NCI-H82 (cell line): ENCODE results near the gene PRKCG.

Source experiments
- DNase-seq: peaks from one replicate; lab custom pipeline; 2025; lab: John Stamatoyannopoulos, UW

PRKCG gene

DNA sequence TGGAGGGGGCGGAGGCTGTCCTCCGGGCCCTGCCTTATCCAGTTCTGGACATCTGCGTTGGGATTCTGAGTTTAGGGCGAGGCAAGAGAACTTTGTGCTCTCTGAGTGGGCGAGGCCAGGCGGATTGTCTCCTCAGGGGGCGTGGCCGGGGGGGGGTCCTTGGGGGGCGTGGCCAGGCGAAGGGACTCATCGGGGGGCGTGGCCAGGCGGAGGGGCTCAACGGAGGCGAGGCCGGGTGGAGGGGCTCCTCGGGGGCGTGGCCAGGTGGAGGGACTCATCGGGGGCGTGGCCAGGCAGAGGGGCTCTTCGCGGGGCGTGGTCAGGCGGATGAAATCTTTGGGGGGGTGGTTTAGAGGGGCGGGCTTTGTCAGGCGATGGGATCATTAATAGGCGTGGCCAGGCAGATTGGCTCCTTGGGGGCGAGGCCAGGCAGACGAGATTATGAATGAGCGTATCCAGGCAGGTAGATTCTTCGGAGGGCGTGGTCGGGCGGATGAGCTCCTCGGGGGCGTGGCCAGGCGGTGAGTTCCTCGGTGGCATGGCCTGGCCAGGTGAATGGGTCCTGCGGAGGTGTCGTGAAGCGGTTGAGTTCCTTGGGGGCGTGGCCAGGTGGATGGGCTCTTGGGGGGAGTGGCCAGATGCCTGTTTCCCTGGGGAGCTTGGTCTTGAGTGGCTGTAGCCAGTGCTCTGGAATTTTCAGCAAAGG lies 16.8 kb downstream of the PRKCG start:
- DNase-seq, result peak; percentile 61

DNA sequence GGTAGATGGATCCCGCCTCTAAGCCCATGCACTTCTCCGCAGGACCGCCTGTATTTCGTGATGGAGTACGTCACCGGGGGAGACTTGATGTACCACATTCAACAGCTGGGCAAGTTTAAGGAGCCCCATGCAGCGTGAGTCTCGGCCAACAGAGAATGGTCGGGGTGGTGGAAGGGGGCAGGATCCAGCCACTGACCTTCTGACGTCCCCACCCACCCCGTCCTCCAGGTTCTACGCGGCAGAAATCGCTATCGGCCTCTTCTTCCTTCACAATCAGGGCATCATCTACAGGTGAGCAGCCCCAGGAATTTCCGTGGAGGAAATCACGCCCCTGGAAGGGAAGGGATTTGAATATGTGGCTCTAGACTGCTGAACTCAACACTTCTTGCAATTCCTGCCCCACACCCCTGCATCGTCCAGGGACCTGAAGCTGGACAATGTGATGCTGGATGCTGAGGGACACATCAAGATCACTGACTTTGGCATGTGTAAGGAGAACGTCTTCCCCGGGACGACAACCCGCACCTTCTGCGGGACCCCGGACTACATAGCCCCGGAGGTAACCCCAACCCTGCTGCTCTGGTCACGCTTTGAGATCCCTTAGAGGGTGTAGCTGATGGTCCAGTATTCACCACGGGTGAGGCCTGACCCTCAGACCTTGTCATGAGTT lies 18.3 kb downstream of the PRKCG start:
- DNase-seq, result no peak

- no peak for DNase-seq
These were observed 21.2 kb downstream of the PRKCG start for GRCh38 chr19:53903055-53903680.

DNA sequence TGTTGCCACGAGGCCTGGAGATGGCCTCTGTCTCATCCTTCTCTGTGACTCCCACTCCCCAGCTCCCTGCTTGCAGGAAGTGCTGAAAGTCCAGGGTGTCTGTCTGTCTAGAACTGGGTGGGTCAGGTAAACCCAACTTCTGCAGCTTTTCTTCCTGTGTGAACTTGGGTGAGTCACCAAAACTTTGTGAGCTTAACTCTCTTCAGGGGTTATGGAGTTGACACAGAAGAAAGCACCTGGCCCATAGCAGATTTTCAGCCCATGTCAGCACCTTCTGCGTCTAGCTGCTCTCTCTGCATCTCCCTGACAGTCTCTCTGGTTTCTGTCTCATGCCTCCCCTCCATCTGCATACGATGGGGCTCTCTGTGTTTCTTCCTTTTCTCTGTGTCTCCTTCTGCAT lies 22.9 kb downstream of the PRKCG start:
- no peak for DNase-seq

DNA sequence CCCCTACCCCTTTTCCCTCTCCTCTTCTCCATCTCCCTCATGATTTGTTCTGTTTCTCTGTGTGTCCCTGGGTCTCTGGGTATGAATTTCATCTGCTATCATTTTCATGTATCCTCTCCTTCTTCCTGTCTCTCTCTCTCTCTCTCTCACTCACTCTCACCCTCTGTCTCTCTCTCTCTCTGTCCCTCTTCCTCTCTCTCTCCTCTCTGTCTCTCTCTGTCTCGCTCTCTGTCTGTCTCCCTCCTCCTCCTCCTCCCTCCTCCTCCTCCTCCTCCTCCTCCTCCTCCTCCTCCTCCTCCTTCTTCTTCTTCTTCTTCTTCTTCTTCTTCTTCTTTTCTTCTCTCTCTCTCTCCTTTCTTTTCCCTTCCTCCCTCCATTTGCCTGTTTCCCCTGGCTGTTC lies 23.8 kb downstream of the PRKCG start:
- no peak for DNase-seq

DNA sequence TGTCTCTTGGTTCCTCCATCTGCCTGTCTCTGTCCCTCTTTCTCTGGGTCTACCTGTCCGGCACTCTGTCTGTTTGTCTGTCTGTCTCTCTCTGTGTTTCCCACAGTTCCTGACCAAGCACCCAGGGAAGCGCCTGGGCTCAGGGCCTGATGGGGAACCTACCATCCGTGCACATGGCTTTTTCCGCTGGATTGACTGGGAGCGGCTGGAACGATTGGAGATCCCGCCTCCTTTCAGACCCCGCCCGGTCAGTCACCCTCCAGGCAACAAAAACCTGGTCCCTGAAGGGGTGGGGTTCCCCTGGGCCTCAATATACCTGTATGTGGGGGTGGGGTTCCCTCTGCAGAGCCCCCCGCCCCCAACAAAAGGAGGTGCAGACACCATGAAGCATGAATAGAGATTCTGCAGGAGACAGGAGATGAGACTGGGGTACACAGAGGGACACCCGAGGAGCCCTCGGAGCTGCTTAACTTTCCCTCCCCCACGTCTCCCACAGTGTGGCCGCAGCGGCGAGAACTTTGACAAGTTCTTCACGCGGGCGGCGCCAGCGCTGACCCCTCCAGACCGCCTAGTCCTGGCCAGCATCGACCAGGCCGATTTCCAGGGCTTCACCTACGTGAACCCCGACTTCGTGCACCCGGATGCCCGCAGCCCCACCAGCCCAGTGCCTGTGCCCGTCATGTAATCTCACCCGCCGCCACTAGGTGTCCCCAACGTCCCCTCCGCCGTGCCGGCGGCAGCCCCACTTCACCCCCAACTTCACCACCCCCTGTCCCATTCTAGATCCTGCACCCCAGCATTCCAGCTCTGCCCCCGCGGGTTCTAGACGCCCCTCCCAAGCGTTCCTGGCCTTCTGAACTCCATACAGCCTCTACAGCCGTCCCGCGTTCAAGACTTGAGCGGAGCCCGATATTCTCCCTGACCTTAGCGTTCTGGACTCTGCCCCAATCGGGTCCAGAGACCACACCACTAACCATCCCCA lies 24.5 kb downstream of the PRKCG start:
- peak; percentile 15 for DNase-seq

- DNase-seq, result no peak
These were observed 25.2 kb downstream of the PRKCG start for GRCh38 chr19:53907193-53907581.

DNA sequence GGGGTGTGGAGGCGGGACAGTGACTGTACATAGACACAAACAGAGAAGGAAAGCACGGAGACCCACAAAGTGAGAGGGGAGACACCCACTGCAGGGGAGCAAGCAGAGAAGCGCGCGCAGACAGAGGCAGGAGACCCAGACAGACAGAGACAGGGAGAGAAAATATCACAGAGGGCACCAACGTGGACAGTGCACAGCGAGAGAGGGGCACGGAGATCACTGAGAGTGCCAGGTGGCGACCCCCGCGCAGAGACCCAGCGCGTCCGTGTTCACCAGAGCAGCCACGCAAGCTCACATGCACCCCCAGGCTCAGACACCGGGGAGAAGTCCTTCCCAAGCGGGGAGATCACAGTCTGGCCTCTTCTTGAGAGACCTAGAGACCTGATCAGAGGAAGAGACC lies 25.7 kb downstream of the PRKCG start:
- DNase-seq, result no peak

DNA sequence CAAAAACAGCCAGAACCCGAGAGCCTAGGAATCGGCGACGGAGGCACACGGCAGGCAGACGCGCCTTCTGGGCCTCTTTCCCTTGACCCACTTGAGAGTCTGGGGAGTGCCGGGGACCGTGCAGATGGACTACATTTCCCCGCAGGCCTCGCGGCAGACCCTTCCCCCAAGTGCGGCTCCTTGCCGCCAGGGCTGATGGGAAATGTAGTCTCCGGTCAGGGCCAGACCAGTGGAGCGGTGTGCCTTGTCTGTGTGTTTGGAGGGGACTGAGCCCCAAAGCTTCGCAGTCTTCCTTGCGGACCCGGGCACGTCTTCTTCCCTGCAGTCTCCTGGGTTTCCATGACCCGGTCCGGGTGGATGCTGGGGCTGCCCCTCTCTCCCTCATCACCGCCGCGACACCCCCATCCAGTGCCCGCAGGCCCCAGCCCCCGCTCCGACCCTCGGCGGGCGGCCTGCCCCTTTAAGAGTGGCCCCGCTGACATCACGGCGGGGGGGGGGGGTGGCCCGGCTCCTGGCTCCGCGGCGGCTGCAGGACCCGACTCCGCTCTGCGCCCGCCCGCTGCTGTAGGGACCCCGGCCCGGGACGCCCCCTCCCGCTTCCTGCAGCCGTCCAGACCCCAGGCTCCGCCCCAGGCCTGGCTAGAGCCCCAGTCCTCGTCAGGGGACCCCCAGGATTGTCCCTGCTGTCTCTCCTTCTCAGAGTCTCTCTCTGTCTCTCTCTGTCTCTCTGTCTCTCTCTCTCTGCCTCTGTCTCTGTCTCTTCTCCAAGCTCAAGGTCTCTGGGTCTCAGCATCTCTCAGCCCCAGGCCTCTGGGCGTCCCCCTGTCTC lies 26.3 kb downstream of the PRKCG start:
- peak; percentile 68 for DNase-seq

- DNase-seq, result no peak
These were observed 27.0 kb downstream of the PRKCG start, which contains the start of gene CACNG7 for GRCh38 chr19:53908935-53909415. Gene CACNG7, plus strand, starts transcription at chr19:53909278. Its CDS starts 3,554 bp downstream, at chr19:53912832.

DNA sequence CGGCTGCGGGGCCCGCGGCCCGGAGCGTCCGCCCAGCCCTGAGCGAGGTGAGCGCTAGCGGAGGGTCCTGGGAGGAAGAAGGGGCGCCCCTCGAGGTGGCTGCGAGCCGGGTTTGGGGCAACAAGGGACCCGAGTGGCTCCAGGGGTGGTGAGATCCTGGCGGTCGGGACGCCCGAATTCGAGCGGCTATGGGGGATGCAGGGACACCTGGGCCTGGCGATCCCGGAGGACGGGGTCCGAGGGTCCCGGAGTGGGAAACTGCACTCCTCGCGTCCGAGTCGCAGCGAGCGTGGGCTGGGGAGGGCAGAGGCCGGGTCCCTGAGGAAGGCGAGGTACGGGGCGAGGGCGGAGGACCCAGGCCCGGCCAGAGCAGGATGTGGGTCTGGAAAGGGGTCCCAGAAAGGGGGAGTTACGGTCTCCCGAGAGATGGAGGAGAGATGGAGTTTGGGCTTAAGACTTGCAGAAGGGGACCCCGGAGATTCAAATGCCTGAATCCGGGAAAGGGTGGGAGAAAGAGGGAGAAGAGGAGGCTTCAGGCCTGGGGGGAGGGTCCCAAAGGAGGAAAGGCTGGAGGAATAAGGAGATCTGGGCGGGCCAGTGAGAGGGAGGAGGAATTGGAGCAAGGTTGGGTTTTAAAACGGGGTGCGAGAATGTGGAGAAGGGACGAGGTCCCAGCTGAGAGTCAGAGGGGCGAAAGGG lies 27.6 kb downstream of the PRKCG start:
- DNase-seq, result no peak

DNA sequence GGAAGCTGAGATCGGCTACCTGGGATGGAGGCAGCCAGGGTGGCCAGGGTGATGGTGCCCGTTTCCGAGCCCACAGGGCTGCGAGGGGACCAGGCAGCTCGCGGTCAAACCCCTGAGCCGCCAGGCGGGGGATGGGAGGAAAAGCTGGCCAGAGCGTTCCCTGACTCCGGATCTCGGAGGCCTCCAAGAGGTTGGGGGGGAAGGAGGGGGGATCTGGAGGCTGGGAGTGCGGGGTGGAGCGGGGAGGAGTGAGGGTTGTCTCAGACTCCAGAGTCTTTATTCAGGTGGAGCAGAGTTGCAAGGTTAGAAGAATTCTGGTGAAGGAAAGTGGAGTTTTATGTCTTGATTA lies 28.1 kb downstream of the PRKCG start:
- no peak for DNase-seq

GRCh38 chr19:53912653-53913052 lies 30.7 kb downstream of the PRKCG start:
- peak; percentile 11 for DNase-seq

- DNase-seq, result no peak
These were observed 33.0 kb downstream of the PRKCG start for GRCh38 chr19:53915000-53915399.

GRCh38 chr19:53916004-53916403 lies 34.0 kb downstream of the PRKCG start:
- no peak for DNase-seq

- DNase-seq, result no peak
These were observed 35.4 kb downstream of the PRKCG start for GRCh38 chr19:53917356-53917755.

DNA sequence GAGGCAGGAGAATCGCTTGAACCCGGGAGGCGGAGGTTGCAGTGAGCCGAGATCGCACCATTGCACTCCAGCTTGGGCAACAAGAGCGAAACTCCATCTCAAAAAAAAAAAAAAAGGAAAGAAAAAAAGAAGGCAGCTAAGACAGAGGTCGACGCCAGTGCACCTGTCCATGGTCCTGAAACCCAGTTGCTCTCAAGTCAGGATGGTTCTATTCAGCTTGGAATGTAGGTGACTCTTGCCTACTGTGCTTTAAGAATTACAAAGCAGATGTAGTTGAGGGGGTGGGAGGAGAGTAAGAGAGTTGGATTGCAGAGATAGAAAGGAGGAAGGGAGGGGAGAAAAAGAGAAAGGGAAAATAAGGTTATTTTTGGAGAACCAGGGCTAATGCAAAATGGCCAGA lies 45.7 kb downstream of the PRKCG start:
- no peak for DNase-seq

DNA sequence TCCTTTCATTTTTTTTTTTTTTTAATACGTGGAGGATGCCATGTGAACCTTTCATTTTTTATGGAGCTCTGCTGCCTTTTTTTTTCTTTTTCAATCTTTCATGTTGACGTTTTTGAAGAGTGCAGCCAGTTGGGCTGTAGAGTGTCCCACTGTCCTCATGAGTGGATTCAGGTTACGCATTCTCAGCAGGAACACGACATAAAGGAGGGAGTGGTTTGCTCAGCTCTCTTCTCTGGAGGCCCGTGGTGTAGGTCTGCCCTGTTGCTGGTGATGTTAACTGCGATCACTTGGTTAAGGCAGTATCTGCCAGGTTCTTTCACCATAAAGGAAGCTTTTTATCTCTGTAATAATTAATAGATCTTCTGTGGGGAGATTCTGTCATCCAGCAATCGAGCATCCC lies 54.0 kb downstream of the PRKCG start:
- DNase-seq, result no peak

DNA sequence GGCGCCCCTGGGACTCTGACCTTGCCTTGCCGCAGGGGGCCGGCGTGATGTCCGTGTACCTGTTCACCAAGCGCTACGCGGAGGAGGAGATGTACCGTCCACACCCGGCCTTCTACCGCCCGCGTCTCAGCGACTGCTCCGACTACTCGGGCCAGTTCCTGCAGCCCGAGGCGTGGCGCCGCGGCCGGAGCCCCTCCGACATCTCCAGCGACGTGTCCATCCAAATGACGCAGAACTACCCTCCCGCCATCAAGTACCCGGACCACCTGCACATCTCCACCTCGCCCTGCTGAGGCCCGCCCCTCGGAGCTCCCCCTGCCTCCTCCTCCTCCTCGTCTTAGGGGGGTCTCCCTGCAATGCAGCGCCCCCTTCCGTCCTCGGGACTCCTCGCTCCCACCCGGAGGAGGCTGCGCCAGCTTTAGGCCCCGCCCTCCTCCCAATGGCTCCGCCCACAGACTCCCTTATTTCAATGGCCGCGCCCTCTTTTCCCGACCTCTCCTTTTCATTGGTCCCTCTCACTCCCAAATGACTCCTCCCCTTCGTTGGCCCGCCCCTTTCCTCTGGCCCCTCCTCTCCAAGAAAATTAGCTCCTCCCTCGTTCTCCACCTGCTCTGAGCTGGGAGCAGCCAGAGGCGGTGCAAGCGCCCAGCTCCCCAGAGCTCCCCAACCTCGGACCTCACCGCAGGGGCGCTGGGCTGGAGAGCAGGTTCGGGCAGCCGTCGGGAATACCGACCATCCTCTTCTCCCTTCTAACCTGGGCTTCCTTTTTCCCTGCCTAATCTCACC lies 60.2 kb downstream of the PRKCG start:
- peak; percentile 47 for DNase-seq

DNA sequence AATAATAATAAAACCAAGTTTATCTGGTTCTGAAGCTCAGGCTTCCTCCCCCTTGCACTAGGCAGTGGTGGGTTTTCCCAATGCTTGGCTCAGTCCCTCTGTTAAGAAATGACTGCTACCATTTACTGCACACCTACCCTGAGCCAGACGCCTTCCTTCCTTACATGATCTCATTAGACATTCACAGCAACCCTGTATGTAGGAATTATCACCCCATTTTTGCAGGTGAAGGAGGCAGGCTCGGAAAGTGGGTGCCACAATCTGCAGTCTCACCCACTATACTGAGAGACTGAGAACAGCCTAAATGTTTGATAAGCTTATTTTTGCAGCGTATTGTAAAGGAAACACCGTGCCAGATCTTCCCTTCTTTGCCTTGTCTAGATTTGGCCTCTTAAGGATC lies 62.4 kb downstream of the PRKCG start:
- no peak for DNase-seq
